ENCODE measurements around the gene CA7. TPM values are rescaled to one million over a fixed set of nuclear protein-coding genes. Genes with fewer than 3 reads are reported as not detected.

Gene CA7
- total and polyA plus RNA-seq, 8 donors = not detected

- DNase-seq (no peak), ATAC-seq (no peak)
- intact Hi-C loops (cut with DNase I) = no loop called here
- Histone ChIP-seq H3K36me3 (peaks cover 0 to 18% of the 10 kb centered on the region in 2 donors), H3K4me3 (no peak overlapping the region), H3K27me3 (no peaks in the 10 kb centered on the region), H3K9me3 (no peaks in the 10 kb centered on the region), H3K4me1 (peaks cover 0 to 7% of the 10 kb centered on the region in 2 donors), H3K27ac (no peak overlapping the region)
- no peak for TF ChIP-seq CTCF (IDR thresholded peaks at IDR 0.05)
These were observed 46.6 kb downstream of the CA7 start for GRCh38 chr16:66890799-66891198.

GRCh38 chr16:66891360-66891759 lies 47.1 kb downstream of the CA7 start:
- H3K27me3 ChIP-seq = no peaks in the 10 kb centered on the region
- peaks cover 0 to 2% of the 10 kb centered on the region in 2 donors for H3K4me1 ChIP-seq
- no peak for TF ChIP-seq CTCF (IDR thresholded peaks at IDR 0.05)
- H3K4me3 ChIP-seq = no peak overlapping the region
- intact Hi-C loops (cut with DNase I) = no loop called here
- H3K27ac ChIP-seq = no peak overlapping the region
- DNase-seq (no peak), ATAC-seq (no peak)
- peaks cover 0 to 15% of the 10 kb centered on the region in 2 donors for H3K36me3 ChIP-seq
- no peaks in the 10 kb centered on the region for H3K9me3 ChIP-seq

- intact Hi-C loops (cut with DNase I) = no loop called here
- H3K27ac ChIP-seq = no peak overlapping the region
These were observed 47.6 kb downstream of the CA7 start for GRCh38 chr16:66891797-66892196.

GRCh38 chr16:66894055-66894454 lies 49.8 kb downstream of the CA7 start:
- Histone ChIP-seq H3K4me3 (no peak overlapping the region), H3K27me3 (no peaks in the 10 kb centered on the region), H3K4me1 (peaks cover 0 to under 1% of the 10 kb centered on the region in 2 donors), H3K9me3 (no peaks in the 10 kb centered on the region), H3K36me3 (peaks cover 0 to 5% of the 10 kb centered on the region in 2 donors), H3K27ac (no peak overlapping the region)
- intact Hi-C loops (cut with DNase I) = no loop called here
- no peak for TF ChIP-seq CTCF (IDR thresholded peaks at IDR 0.05)
- ATAC-seq (no peak), DNase-seq (peak in 1 of 4 donors; percentile 51)

More at GRCh38 chr16:66891797-66892196, 47.6 kb downstream of the CA7 start:
- H3K9me3 ChIP-seq = no peaks in the 10 kb centered on the region
- no peaks in the 10 kb centered on the region for H3K4me1 ChIP-seq
- ATAC-seq = no peak
- no peak for DNase-seq
- TF ChIP-seq CTCF (IDR thresholded peaks at IDR 0.05) = no peak
- H3K27me3 ChIP-seq = no peaks in the 10 kb centered on the region
- no peak overlapping the region for H3K4me3 ChIP-seq
- peaks cover 0 to 11% of the 10 kb centered on the region in 2 donors for H3K36me3 ChIP-seq

GRCh38 chr16:66894948-66895688 lies 50.9 kb downstream of the CA7 start:
- Histone ChIP-seq H3K36me3 (no peaks in the 10 kb centered on the region), H3K9me3 (no peaks in the 10 kb centered on the region), H3K27me3 (no peaks in the 10 kb centered on the region), H3K4me3 (no peak overlapping the region), H3K27ac (no peak overlapping the region), H3K4me1 (peaks cover 8 to 11% of the 10 kb centered on the region in 2 donors)
- intact Hi-C loops (cut with DNase I) = no loop called here
- DNase-seq (peak; percentile 70 to 88 (median 73)), ATAC-seq (peak; percentile 87)
- TF ChIP-seq CTCF (IDR thresholded peaks at IDR 0.05) = peak; percentile 67 to 77
